RCC 7860 (cell line): ENCODE results near the gene ASXL1.

ENCODE experiments used
- DNase-seq: peaks from one replicate; pipeline ENCODE4 v3.0.0-alpha.2; 2015; ENCODE audit warnings: low spot score
- FAIRE-seq: peaks from 2 replicates; lab custom pipeline; 2012; peaks lifted over from hg19 to GRCh38; lab: Jason Lieb, UNC

Gene ASXL1

GRCh38 chr20:32437391-32438074, 79.4 kb downstream of the ASXL1 start:
- no peak for FAIRE-seq
- DNase-seq, result no peak

DNA sequence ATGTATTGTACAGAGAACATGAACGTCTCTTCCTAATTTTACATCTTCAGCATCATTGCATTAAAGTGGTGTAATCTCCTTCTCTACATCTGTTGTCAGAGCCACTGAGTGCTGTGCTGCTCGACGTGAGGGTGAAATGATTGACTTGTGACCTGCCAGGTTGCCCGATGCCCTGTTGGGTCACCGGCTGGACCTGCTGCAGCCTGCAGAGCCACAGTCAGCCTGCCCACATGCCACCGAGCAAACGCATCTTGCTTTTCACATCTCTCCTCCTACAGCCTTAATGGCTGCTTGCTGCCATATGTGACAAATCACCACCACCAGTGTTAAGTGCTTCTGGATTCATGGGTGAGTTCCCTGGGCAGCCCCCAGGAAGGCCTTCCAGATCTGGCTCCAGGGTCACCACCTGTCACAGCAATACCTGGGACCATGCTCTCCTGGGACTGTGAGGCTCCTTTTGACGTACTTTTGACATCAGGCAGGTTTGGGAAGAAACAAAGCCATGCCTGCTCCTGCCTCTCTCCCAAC, 80.3 kb downstream of the ASXL1 start:
- DNase-seq, result no peak
- no peak for FAIRE-seq

DNA sequence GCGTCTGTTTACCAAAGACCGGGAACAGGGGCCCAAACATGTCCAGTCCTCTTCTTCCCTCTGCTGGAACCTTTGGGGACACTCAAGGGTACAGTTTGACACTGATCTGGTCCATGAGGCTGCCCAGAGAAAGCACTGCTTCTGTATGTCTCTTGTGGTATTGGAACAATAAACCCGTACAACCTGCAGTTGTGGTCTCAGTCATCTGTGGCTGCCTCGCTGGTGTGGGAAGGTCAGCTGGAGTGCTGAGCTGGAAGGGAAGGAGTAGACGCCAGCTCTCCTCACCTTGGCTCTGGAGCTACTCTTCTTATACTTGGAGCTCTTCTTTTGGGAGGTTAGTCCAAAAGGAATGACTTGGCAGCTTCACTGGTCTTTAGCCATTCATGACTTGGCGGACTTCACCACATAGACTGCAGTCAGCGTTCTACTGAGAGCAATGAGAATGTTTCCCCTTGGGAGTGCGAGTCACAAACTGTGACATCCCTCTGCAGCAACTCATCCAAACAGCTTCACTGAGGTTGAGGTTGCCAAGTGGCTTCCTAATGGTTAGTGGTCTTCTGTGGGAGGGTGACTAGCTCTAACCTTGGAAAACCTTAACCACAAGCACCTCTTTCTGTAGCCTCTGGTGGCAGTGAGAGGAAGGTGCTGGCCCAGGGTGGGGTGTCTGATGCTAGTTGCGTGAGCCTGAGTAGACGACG, 81.2 kb downstream of the ASXL1 start:
- peak; percentile 88 for DNase-seq
- FAIRE-seq, result peak; percentile 63

- FAIRE-seq (no peak), DNase-seq (no peak)
These were observed 82.1 kb downstream of the ASXL1 start for GRCh38 chr20:32440069-32440757.

DNA sequence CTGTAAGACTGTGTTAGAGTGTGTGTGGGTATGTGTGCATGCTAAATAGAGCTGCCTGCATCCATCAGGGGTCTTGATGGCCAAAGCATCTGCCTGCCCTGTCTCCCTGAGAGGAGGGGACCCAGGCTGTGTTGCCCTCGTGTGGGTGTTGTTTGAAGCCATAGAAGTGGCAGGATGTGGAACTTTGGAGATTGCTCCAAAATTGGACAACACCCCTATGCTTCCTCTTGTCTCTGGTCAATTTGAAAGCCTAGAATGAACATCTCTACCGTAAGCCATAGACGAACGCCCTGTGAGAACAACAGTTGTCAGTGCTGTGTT, 82.6 kb downstream of the ASXL1 start:
- DNase-seq, result no peak
- no peak for FAIRE-seq

- no peak for FAIRE-seq
These were observed 83.5 kb downstream of the ASXL1 start for GRCh38 chr20:32441638-32442037.

GRCh38 chr20:32442630-32443373, 84.7 kb downstream of the ASXL1 start:
- FAIRE-seq, result no peak

More at GRCh38 chr20:32441638-32442037, 83.5 kb downstream of the ASXL1 start:
- no peak for DNase-seq

GRCh38 chr20:32443386-32443974, 85.3 kb downstream of the ASXL1 start:
- no peak for DNase-seq
- no peak for FAIRE-seq

More at GRCh38 chr20:32442630-32443373, 84.7 kb downstream of the ASXL1 start:
- DNase-seq, result no peak

GRCh38 chr20:32444474-32445220, 86.5 kb downstream of the ASXL1 start:
- no peak for FAIRE-seq
- no peak for DNase-seq

- DNase-seq (no peak), FAIRE-seq (no peak)
These were observed 87.6 kb downstream of the ASXL1 start for GRCh38 chr20:32445539-32446273.

GRCh38 chr20:32446301-32447100, 88.4 kb downstream of the ASXL1 start:
- FAIRE-seq (no peak), DNase-seq (no peak)

- FAIRE-seq, result no peak
- DNase-seq, result no peak
These were observed 89.3 kb downstream of the ASXL1 start for GRCh38 chr20:32447136-32448027.

GRCh38 chr20:32448306-32449056, 90.3 kb downstream of the ASXL1 start:
- FAIRE-seq (no peak), DNase-seq (no peak)

GRCh38 chr20:32449057-32449889, 91.1 kb downstream of the ASXL1 start:
- DNase-seq, result no peak
- no peak for FAIRE-seq

DNA sequence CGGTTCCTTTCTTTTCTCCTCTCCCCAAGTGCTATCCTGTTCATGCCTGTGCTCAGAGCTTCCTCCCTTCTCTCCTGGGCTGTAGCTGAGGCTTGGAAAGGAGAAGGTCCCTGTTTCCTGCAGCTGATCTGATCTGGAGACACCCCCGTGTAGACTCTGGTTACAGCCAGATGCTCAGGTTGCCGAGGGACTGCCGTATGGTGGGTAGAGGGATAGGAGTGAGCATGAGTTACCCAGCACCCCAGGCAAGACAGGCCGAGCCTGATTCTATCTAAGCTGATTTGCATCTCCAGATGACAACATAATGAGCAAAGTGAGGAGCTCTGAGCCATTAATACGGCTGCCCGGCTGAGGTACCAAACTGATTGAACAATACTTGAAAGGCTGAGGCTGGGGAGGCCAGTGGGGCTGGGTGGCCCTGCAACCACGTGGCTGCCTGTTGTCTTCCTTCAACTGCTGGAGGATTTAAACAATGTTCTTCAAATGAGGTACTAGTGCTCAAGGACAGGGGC, 91.8 kb downstream of the ASXL1 start:
- FAIRE-seq (no peak), DNase-seq (no peak)
